CD14-positive monocyte (primary cell): ENCODE data around the gene CHRNB2. TPM values are rescaled to one million over a fixed set of nuclear protein-coding genes. Genes with fewer than 3 reads are reported as not detected.

Experiments used
- DNase-seq, 3 donors: peaks; one replicate each; pipeline ENCODE4 v3.0.0-alpha.2; 2011 to 2022
- H2AFZ ChIP-seq: 2 replicates; pipeline ENCODE4 v1.6.0; 2012; ENCODE audit warnings: mild to moderate bottlenecking, low read depth, low read length, inconsistent platforms; ENCODE audit not compliant: insufficient read depth, poor library complexity, severe bottlenecking
- H3K27ac ChIP-seq, 2 donors: 1 replicate in 1 of 2; 2 replicates in 1 of 2; pipeline ENCODE4 v1.5.1; 2012 to 2013; ENCODE audit warnings: low read length in 2 of 2, control low read depth in 1 of 2, inconsistent platforms in 1 of 2, low read depth in 1 of 2, mild to moderate bottlenecking in 1 of 2
- H3K27me3 ChIP-seq, 2 donors: one replicate each; pipeline versions ENCODE4 v1.6.0 to v1.6.1; 2011 to 2013; ENCODE audit warnings: low read length in 2 of 2; ENCODE audit not compliant: control insufficient read depth in 2 of 2, insufficient read depth in 2 of 2
- H3K36me3 ChIP-seq, 2 donors: replicated peaks in 1 of 2; 1 replicate in 1 of 2; 2 replicates in 1 of 2; pipeline versions ENCODE4 v1.5.1 to v1.6.1; 2012 to 2013; ENCODE audit warnings: low read length in 2 of 2, control low read depth in 1 of 2, inconsistent platforms in 1 of 2, mild to moderate bottlenecking in 1 of 2; ENCODE audit not compliant: insufficient read depth in 2 of 2, control insufficient read depth in 1 of 2
- H3K4me1 ChIP-seq, 2 donors: 1 replicate in 1 of 2; 2 replicates in 1 of 2; pipeline versions ENCODE4 v1.5.1 to v1.6.1; 2012 to 2013; ENCODE audit warnings: low read length in 2 of 2, control low read depth in 1 of 2, inconsistent platforms in 1 of 2, mild to moderate bottlenecking in 1 of 2, moderate library complexity in 1 of 2; ENCODE audit not compliant: insufficient read depth in 2 of 2, control insufficient read depth in 1 of 2
- H3K4me2 ChIP-seq: replicated peaks from 2 replicates; pipeline ENCODE3; 2012; ENCODE audit warnings: low read length, moderate library complexity, mild to moderate bottlenecking; ENCODE audit not compliant: poor library complexity, severe bottlenecking; ENCODE audit errors: extremely low read depth
- H3K4me3 ChIP-seq, 3 experiments: fragments of 200-600 bp in 1 of 3; sonication (generic) in 1 of 3; replicated peaks in 1 of 3; 1 replicate in 2 of 3; 2 replicates in 1 of 3; pipeline ENCODE4 v1.5.1; 2011 to 2013; ENCODE audit warnings: low read length in 3 of 3, mild to moderate bottlenecking in 3 of 3, control low read depth in 2 of 3, low read depth in 2 of 3, inconsistent platforms in 1 of 3, moderate library complexity in 1 of 3
- H3K79me2 ChIP-seq: 2 replicates; pipeline ENCODE4 v1.6.0; 2012; ENCODE audit warnings: mild to moderate bottlenecking, control low read depth, inconsistent platforms, low read length, moderate library complexity; ENCODE audit not compliant: insufficient read depth
- H3K9ac ChIP-seq: 2 replicates; pipeline ENCODE4 v1.6.0; 2017; ENCODE audit warnings: low read length, mild to moderate bottlenecking; ENCODE audit not compliant: insufficient read depth, poor library complexity, severe bottlenecking
- H3K9me3 ChIP-seq, 2 donors: replicated peaks in 1 of 2; 1 replicate in 1 of 2; 2 replicates in 1 of 2; pipeline versions ENCODE4 v1.5.1 to v1.6.1; 2012 to 2013; ENCODE audit warnings: low read length in 2 of 2, control low read depth in 1 of 2; ENCODE audit not compliant: control insufficient read depth in 1 of 2, insufficient read depth in 1 of 2
- H4K20me1 ChIP-seq: 2 replicates; pipeline ENCODE4 v1.6.0; 2012; ENCODE audit warnings: mild to moderate bottlenecking, low read length, control low read depth, moderate library complexity; ENCODE audit not compliant: insufficient read depth
- H3K27ac Mint-ChIP-seq, 7 donors: one replicate each; pipeline ENCODE4 v1.8.0; 2020; ENCODE audit warnings: mild to moderate bottlenecking in 7 of 7, mixed read lengths in 7 of 7, moderate library complexity in 6 of 7, inconsistent platforms in 2 of 7
- H3K27me3 Mint-ChIP-seq, 3 donors: one replicate each; pipeline ENCODE4 v1.8.0; 2021 to 2022; ENCODE audit warnings: low read depth in 3 of 3, mild to moderate bottlenecking in 3 of 3, mixed read lengths in 3 of 3, moderate library complexity in 3 of 3, inconsistent platforms in 1 of 3
- H3K36me3 Mint-ChIP-seq, 2 donors: one replicate each; pipeline ENCODE4 v1.8.0; 2020; ENCODE audit warnings: mixed read lengths in 2 of 2, inconsistent platforms in 1 of 2, mild to moderate bottlenecking in 1 of 2
- H3K4me1 Mint-ChIP-seq: one replicate; pipeline ENCODE4 v1.8.0; 2020; ENCODE audit warnings: mild to moderate bottlenecking, mixed read lengths
- H3K4me3 Mint-ChIP-seq, 2 donors: one replicate each; pipeline ENCODE4 v1.8.0; 2020; ENCODE audit warnings: mild to moderate bottlenecking in 2 of 2, mixed read lengths in 2 of 2, moderate library complexity in 1 of 2
- H3K9me3 Mint-ChIP-seq, 7 donors: one replicate each; pipeline ENCODE4 v1.8.0; 2020 to 2022; ENCODE audit warnings: mixed read lengths in 7 of 7, mild to moderate bottlenecking in 6 of 7, moderate library complexity in 6 of 7, inconsistent platforms in 2 of 7
- WGBS: methylation state at CpG from one replicate; pipeline ENCODE4 v1.1.5; 2013; ENCODE audit warnings: missing lambda C conversion rate; ENCODE audit not compliant: insufficient coverage; 5-methylcytosine and 5-hydroxymethylcytosine counted together
- intact Hi-C, 2 donors: fragments of 100-400 bp; cut with micrococcal nuclease; formaldehyde crosslinking; loops; one replicate each; pipeline versions ENCODE4 v1.15.0 to v1.15.1; 2023
- polyA plus RNA-seq, 3 donors: library from polyadenylated mRNA; depleted of rRNA in 1 of 3; unstranded in 2 of 3; stranded (reverse) in 1 of 3; fragments of 300-500 nt in 2 of 3; fragments of >200 nt in 1 of 3; fragmentation: Illumina TruSeq in 2 of 3; gene quantifications; 1 replicate in 2 of 3; 2 replicates in 1 of 3; pipeline ENCODE4 v1.2.3, GENCODE V29; 2012 to 2021
- TF ChIP-seq, protein P1 (sequence below): fragments of 200-600 bp; IDR thresholded peaks from one replicate; pipeline ENCODE4 v1.8.0; 2022; ENCODE audit warnings: antibody characterized with exemption, mild to moderate bottlenecking

CHRNB2 gene
- polyA plus RNA-seq, 3 donors, result 0.05 TPM; not detected in 2

DNA sequence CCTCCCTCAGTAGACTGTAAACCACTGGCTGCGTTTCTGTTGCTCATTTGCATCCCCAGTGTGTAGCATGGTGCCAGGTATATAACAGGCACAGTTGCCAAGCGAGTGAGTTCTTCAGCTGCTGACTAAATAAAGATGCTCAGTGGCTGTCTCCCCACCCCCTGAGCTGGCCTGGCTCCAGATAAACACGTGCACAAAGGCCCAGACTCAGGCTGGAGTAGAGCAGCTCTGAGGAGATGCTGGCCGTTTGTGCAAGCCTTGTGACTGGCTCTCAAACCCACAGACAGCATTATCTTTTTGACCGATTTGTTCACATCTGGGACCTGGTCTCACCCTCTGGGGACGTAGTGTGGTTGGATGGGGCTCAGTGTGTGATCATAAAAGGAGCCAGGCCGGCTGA, 7.1 kb downstream of the CHRNB2 start:
- intact Hi-C loops, result no loop called here
- Mint-ChIP-seq H3K4me1 (no peaks in the 10 kb centered on the region), H3K36me3 (peaks cover 15 to 16% of the 10 kb centered on the region in 2 donors), H3K9me3 (peaks cover 0 to 2% (median 0%) of the 10 kb centered on the region in 7 donors), H3K27me3 (peaks cover 2 to 9% (median 3%) of the 10 kb centered on the region in 3 donors), H3K27ac (peak overlapping the region in 1 of 7 donors; percentile 14), H3K4me3 (no peak overlapping the region)
- Histone ChIP-seq H3K9ac (no peak overlapping the region), H3K36me3 (peaks cover 13 to 17% of the 10 kb centered on the region in 2 donors), H3K79me2 (no peaks in the 10 kb centered on the region), H3K27ac (no peak overlapping the region), H3K4me2 (no peak overlapping the region), H3K4me1 (no peaks in the 10 kb centered on the region), H2AFZ (no peak overlapping the region), H3K4me3 (no peak overlapping the region), H4K20me1 (peaks cover 32% of the 10 kb centered on the region), H3K27me3 (no peaks in the 10 kb centered on the region), H3K9me3 (no peaks in the 10 kb centered on the region)
- 28% methylated on average over 3 of the region's 7 CpGs for WGBS
- no peak for DNase-seq
- TF ChIP-seq, protein P1, sequence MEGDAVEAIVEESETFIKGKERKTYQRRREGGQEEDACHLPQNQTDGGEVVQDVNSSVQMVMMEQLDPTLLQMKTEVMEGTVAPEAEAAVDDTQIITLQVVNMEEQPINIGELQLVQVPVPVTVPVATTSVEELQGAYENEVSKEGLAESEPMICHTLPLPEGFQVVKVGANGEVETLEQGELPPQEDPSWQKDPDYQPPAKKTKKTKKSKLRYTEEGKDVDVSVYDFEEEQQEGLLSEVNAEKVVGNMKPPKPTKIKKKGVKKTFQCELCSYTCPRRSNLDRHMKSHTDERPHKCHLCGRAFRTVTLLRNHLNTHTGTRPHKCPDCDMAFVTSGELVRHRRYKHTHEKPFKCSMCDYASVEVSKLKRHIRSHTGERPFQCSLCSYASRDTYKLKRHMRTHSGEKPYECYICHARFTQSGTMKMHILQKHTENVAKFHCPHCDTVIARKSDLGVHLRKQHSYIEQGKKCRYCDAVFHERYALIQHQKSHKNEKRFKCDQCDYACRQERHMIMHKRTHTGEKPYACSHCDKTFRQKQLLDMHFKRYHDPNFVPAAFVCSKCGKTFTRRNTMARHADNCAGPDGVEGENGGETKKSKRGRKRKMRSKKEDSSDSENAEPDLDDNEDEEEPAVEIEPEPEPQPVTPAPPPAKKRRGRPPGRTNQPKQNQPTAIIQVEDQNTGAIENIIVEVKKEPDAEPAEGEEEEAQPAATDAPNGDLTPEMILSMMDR, result no peak

DNA sequence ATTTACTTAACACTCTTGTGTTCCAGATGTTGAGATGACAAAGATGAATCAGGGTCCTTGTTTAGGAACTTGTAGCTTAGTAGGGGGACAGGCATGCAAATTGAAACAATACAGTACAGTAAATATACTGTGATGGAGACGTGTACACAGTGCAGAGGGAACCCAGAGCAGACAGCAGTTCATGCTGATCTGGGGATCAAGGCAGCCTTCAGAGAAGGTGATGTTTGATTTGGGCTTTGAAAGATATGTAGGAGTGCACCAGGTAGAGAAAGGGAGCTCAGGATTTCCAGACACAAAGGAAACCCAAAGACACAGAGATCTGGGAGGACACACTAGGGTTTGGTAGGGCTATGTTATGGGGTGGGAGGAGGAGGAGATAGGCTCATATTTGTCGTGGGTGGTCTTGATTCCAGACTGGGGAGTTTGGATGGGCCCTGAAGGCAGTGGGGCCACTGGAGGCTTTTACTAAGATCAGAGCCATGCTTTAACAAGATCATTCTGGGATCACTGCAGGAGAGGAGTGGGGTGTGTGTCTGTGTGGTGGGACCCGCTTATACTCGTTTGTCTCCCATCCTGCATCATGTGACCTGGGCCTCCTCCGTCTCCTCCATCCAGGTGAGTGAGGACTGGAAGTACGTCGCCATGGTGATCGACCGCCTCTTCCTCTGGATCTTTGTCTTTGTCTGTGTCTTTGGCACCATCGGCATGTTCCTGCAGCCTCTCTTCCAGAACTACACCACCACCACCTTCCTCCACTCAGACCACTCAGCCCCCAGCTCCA, 7.8 kb downstream of the CHRNB2 start:
- Histone ChIP-seq H3K4me2 (no peak overlapping the region), H3K36me3 (peaks cover 19 to 23% of the 10 kb centered on the region in 2 donors), H3K79me2 (no peaks in the 10 kb centered on the region), H2AFZ (no peak overlapping the region), H3K27me3 (no peaks in the 10 kb centered on the region), H4K20me1 (peaks cover 38% of the 10 kb centered on the region), H3K4me3 (no peak overlapping the region), H3K27ac (no peak overlapping the region), H3K4me1 (no peaks in the 10 kb centered on the region), H3K9me3 (no peaks in the 10 kb centered on the region), H3K9ac (no peak overlapping the region)
- Mint-ChIP-seq H3K36me3 (peaks cover 21 to 22% of the 10 kb centered on the region in 2 donors), H3K4me3 (no peak overlapping the region), H3K4me1 (no peaks in the 10 kb centered on the region), H3K27ac (peak overlapping the region in 3 of 7 donors; percentile 14 to 38 (median 17)), H3K9me3 (peaks cover 0 to 2% (median 0%) of the 10 kb centered on the region in 7 donors), H3K27me3 (peaks cover 2 to 8% (median 3%) of the 10 kb centered on the region in 3 donors)
- 96% methylated on average over 9 of the region's 10 CpGs for WGBS
- TF ChIP-seq, protein P1, result no peak
- no peak for DNase-seq
- intact Hi-C loops, result no loop called here
